K562 (cell line): ENCODE results near the gene CACNA1E. TPM values are rescaled to one million over a fixed set of nuclear protein-coding genes. Genes with fewer than 3 reads are reported as not detected.

ENCODE experiments used
- ATAC-seq: fragments of 200-7000 bp; cut with Tn5 transposase; 3 replicates; pipeline ENCODE4 v1.9.1; 2020; ENCODE audit warnings: moderate library complexity
- BruUV-seq: library from RNA; stranded (reverse); fragments of 400-500 nt; replicated peaks from 2 replicates; lab custom pipeline; 2021; lab: Mats Ljungman, UMichigan
- CTCF ChIA-PET: fragments of 300-600 bp; formaldehyde crosslinking; extraction: SDS; loops from one replicate; lab custom pipeline; 2021; ENCODE audit warnings: low intra/inter-chr PET ratio; lab: Yijun Ruan, JAX
- POLR2A ChIA-PET: fragments of 300-600, 350-650 bp; sonication (Branson Sonifier 250); formaldehyde crosslinking; extraction: SDS; loops from one replicate; lab custom pipeline; 2021; ENCODE audit warnings: antibody characterized with exemption, inconsistent platforms; lab: Yijun Ruan, JAX
- DNase-seq, 4 experiments: peaks; one replicate each; pipeline versions ENCODE4 v3.0.0 to v3.0.0-alpha.2; 2011 to 2018; ENCODE audit warnings: low spot score in 3 of 4, mixed read lengths in 3 of 4; ENCODE audit errors: extremely low read depth in 1 of 4
- FAIRE-seq: peaks from 2 replicates; lab custom pipeline; 2011; peaks lifted over from hg19 to GRCh38; lab: Jason Lieb, UNC
- H2AFZ ChIP-seq: 2 replicates; pipeline ENCODE4 v1.6.0; 2011; ENCODE audit warnings: low read depth, low read length, control low read depth, inconsistent platforms
- H3K27ac ChIP-seq: fragments of 200-600 bp; 3 replicates; pipeline ENCODE4 v1.8.0; 2011; ENCODE audit warnings: low read depth, mild to moderate bottlenecking, control low read depth, inconsistent platforms, low read length, moderate library complexity, mixed read lengths; ENCODE audit errors: extremely low read depth
- H3K27me3 ChIP-seq, 2 experiments: fragments of 300-600 bp in 1 of 2; 2 replicates in 1 of 2; 3 replicates in 1 of 2; pipeline versions ENCODE4 v1.6.0 to v1.8.0; 2011; ENCODE audit warnings: inconsistent platforms in 2 of 2, low read length in 2 of 2, mild to moderate bottlenecking in 1 of 2, mixed read lengths in 1 of 2, moderate library complexity in 1 of 2; ENCODE audit not compliant: control insufficient read depth in 2 of 2, insufficient read depth in 2 of 2
- H3K36me3 ChIP-seq: fragments of 300-600 bp; 3 replicates; pipeline ENCODE4 v1.8.0; 2011; ENCODE audit warnings: mild to moderate bottlenecking, low read length, inconsistent platforms; ENCODE audit not compliant: control insufficient read depth, insufficient read depth
- H3K4me1 ChIP-seq, 2 experiments: fragments of 200-600 bp in 1 of 2; replicated peaks in 1 of 2; 2 replicates in 1 of 2; 3 replicates in 1 of 2; pipeline versions ENCODE4 v1.5.1 to v1.8.0; 2011; ENCODE audit warnings: inconsistent platforms in 2 of 2, low read length in 2 of 2, mild to moderate bottlenecking in 1 of 2, mixed read lengths in 1 of 2, moderate library complexity in 1 of 2; ENCODE audit not compliant: control insufficient read depth in 2 of 2, insufficient read depth in 2 of 2
- H3K4me2 ChIP-seq: 2 replicates; pipeline ENCODE4 v1.6.1; 2011; ENCODE audit warnings: low read length, control low read depth, inconsistent platforms, mixed read lengths; ENCODE audit not compliant: insufficient read depth
- H3K4me3 ChIP-seq: fragments of 200-600 bp; sonication (generic), shearing (Covaris generic); 2 replicates; pipeline ENCODE4 v1.5.1; 2016; ENCODE audit warnings: control low read depth, inconsistent platforms
- H3K79me2 ChIP-seq: fragments of 200-600 bp; 3 replicates; pipeline ENCODE4 v1.8.0; 2011; ENCODE audit warnings: low read length, inconsistent platforms; ENCODE audit not compliant: control insufficient read depth, insufficient read depth
- H3K9ac ChIP-seq, 2 experiments: 2 replicates each; pipeline versions ENCODE4 v1.6.0 to v1.6.1; 2011; ENCODE audit warnings: low read depth in 2 of 2, low read length in 2 of 2, control low read depth in 1 of 2, inconsistent platforms in 1 of 2, mild to moderate bottlenecking in 1 of 2, mixed read lengths in 1 of 2; ENCODE audit not compliant: insufficient read depth in 1 of 2
- H3K9me1 ChIP-seq: one replicate; pipeline ENCODE4 v1.6.0; 2011; ENCODE audit warnings: inconsistent platforms, mild to moderate bottlenecking, low read length, moderate library complexity; ENCODE audit not compliant: control insufficient read depth, insufficient read depth
- H3K9me3 ChIP-seq: replicated peaks from 2 replicates; pipeline ENCODE4 v1.5.1; 2011; ENCODE audit warnings: low read depth, low read length, inconsistent platforms; ENCODE audit not compliant: control insufficient read depth, insufficient read depth
- H4K20me1 ChIP-seq: replicated peaks from 2 replicates; pipeline ENCODE4 v1.6.1; 2011; ENCODE audit warnings: low read length, inconsistent platforms, mixed read lengths; ENCODE audit not compliant: control insufficient read depth, insufficient read depth
- COPS2 ChIP-seq: fragments of 450-650 bp; conservative IDR thresholded peaks from 2 replicates; pipeline ENCODE4 v1.6.1; 2016; ENCODE audit warnings: mild to moderate bottlenecking, moderate library complexity
- E2F3 ChIP-seq: fragments of 250-450 bp; sonication (Bioruptor Pico); IDR thresholded peaks from 2 replicates; pipeline ENCODE4 v1.4.0; 2020; ENCODE audit warnings: mild to moderate bottlenecking
- FIP1L1 ChIP-seq: fragments of 200-400 bp; formaldehyde crosslinking; IDR thresholded peaks from 2 replicates; pipeline ENCODE4 v1.6.1; 2018; ENCODE audit warnings: mild to moderate bottlenecking, low read depth, low read length; ENCODE audit not compliant: poor library complexity, severe bottlenecking
- FOS ChIP-seq: IDR thresholded peaks from 3 replicates; pipeline ENCODE4 v1.6.1; 2011; ENCODE audit not compliant: insufficient read length; ENCODE audit errors: extremely low read depth
- FOXK1 ChIP-seq: sonication (generic); formaldehyde crosslinking; IDR thresholded peaks from 2 replicates; pipeline ENCODE4 v1.8.0; 2022; ENCODE audit warnings: missing genetic modification reagents, mild to moderate bottlenecking, borderline replicate concordance
- IRF2 ChIP-seq: sonication (generic); formaldehyde crosslinking; IDR thresholded peaks from 2 replicates; pipeline ENCODE4 v1.8.1; 2022; ENCODE audit warnings: mild to moderate bottlenecking, missing genetic modification reagents
- POLR2AphosphoS5 ChIP-seq: IDR thresholded peaks from 2 replicates; pipeline ENCODE4 v1.6.1; 2011; ENCODE audit warnings: mild to moderate bottlenecking, low read depth, low read length, moderate library complexity; ENCODE audit not compliant: control insufficient read depth, insufficient read depth
- TAF15 ChIP-seq: fragments of 200-400 bp; formaldehyde crosslinking; IDR thresholded peaks from 2 replicates; pipeline ENCODE4 v1.6.1; 2017; ENCODE audit warnings: mild to moderate bottlenecking, low read depth, low read length, moderate library complexity
- WGBS: fragments of 100-300 bp; shearing (Covaris generic); methylation state at CpG from one replicate; pipeline ENCODE4 v1.1.6; 2016; ENCODE audit warnings: low coverage, mixed read lengths; ENCODE audit not compliant: insufficient coverage; ENCODE audit errors: missing lambda C conversion rate; 5-methylcytosine and 5-hydroxymethylcytosine counted together
- in situ Hi-C: fragments of 300-500 bp; cut with MboI; formaldehyde crosslinking; loops from 4 replicates; pipeline ENCODE4 v1.15.0; 2018; ENCODE audit warnings: inconsistent platforms, mixed read lengths
- intact Hi-C: fragments of 100-400 bp; cut with micrococcal nuclease; formaldehyde crosslinking; loops from 2 replicates; pipeline ENCODE4 v1.14.2; 2022
- polyA plus RNA-seq, 8 experiments: library from polyadenylated mRNA; depleted of rRNA in 4 of 8; stranded (reverse) in 5 of 8; unstranded in 3 of 8; fragments of >200 nt; fragmentation: Nextera tagmentation in 2 of 8; fragmentation: Illumina TruSeq in 1 of 8; extraction: Ambion mirVana in 2 of 8; extraction: Trizol in 1 of 8; gene quantifications; 2 replicates each; pipeline versions ENCODE4 v1.2.1 to v1.2.3, GENCODE V29; 2011 to 2014; ENCODE audit warnings: inconsistent platforms in 1 of 8, missing spikeins in 1 of 8
- total RNA-seq, 7 experiments: library from RNA; depleted of rRNA in 6 of 7; stranded (reverse); fragments of >200 nt in 6 of 7; fragmentation: Illumina TruSeq in 2 of 7; extraction: Trizol in 2 of 7; gene quantifications; 2 replicates each; pipeline versions ENCODE4 v1.2.1 to v1.2.3, GENCODE V29; 2011 to 2021; ENCODE audit warnings: low replicate concordance in 1 of 7

CACNA1E gene
- total and polyA plus RNA-seq, 9 of the 15 experiments (the other 6 are each of a cell fraction or from before 2014, with no cell fraction given), result under 0.01 to 0.04 TPM; not detected in 7

- WGBS, result 1% methylated on average over 3 of the region's 3 CpGs
- H3K9ac ChIP-seq, result no peak overlapping the region
- peaks cover 0 to 4% of the 10 kb centered on the region in 2 experiments; a peak in 2 of 5 replicates for H3K27me3 ChIP-seq
- intact Hi-C loops (no loop called here), in situ Hi-C loops (no loop called here)
- no peak overlapping the region for H3K4me3 ChIP-seq
- no peaks in the 10 kb centered on the region for H3K4me1 ChIP-seq
- H3K27ac ChIP-seq, result no peak overlapping the region
- ATAC-seq (no peak), DNase-seq (no peak), FAIRE-seq (no peak)
- no peak overlapping the region for H3K4me2 ChIP-seq
- H3K9me1 ChIP-seq, result no peaks in the 10 kb centered on the region
- POLR2A ChIA-PET, result interaction anchor here (1.1 to 1.3 kb wide), 2 partner anchors 9 to 13 kb away, joined by 3 to 4 read pairs; no protein-coding TSS in a partner anchor
- no TSS peak for BruUV-seq
- no peaks in the 10 kb centered on the region for H3K9me3 ChIP-seq
- no peaks in the 10 kb centered on the region for H4K20me1 ChIP-seq
- TF ChIP-seq E2F3 (CRISPR knock-in tag), result no peak
- TF ChIP-seq TAF15, result no peak
- no peak for TF ChIP-seq IRF2 (CRISPR knock-in tag)
- no peak for TF ChIP-seq FOS
- no peak for TF ChIP-seq FOXK1
- TF ChIP-seq POLR2AphosphoS5, result no peak
- no peak for TF ChIP-seq COPS2
- TF ChIP-seq FIP1L1, result no peak
- H3K36me3 ChIP-seq, result no peaks in the 10 kb centered on the region
- no peaks in the 10 kb centered on the region for H3K79me2 ChIP-seq
- CTCF ChIA-PET, result no interaction called here
- no peak overlapping the region for H2AFZ ChIP-seq
Measured at GRCh38 chr1:181433931-181434330, 49.4 kb upstream of the CACNA1E start.
